ENCODE measurements around the gene ALKBH3.

The ALKBH3 gene

GRCh38 chr11:43935424-43935979 lies 54.9 kb downstream of the ALKBH3 start:
- Histone ChIP-seq H3K9ac (ENCODE audit: low read depth in 1 of 2, low read length in 2 of 2) (no peak overlapping the region), H3K4me3 (ENCODE audit: low read length in 2 of 2) (no peak overlapping the region), H3K9me3 (ENCODE audit: control insufficient read depth in 2 of 2, low read length in 2 of 2) (no peaks in the 10 kb centered on the region), H3K4me1 (ENCODE audit: control insufficient read depth in 2 of 2, insufficient read depth in 2 of 2, low read length in 2 of 2) (no peaks in the 10 kb centered on the region), H3K27me3 (ENCODE audit: control insufficient read depth in 2 of 2, insufficient read depth in 2 of 2, low read length in 2 of 2) (peaks cover 0 to under 1% of the 10 kb centered on the region in 2 donors), H3K36me3 (ENCODE audit: control insufficient read depth in 2 of 2, insufficient read depth in 2 of 2, low read length in 2 of 2) (no peaks in the 10 kb centered on the region), H3K27ac (ENCODE audit: low read depth in 2 of 2, low read length in 2 of 2) (no peak overlapping the region)

GRCh38 chr11:43936076-43936475 lies 55.4 kb downstream of the ALKBH3 start:
- no peaks in the 10 kb centered on the region for H3K4me1 ChIP-seq (ENCODE audit: control insufficient read depth in 2 of 2, insufficient read depth in 2 of 2, low read length in 2 of 2)
- H3K27ac ChIP-seq (ENCODE audit: low read depth in 2 of 2, low read length in 2 of 2): no peak overlapping the region
- peaks cover 0 to 6% of the 10 kb centered on the region in 2 donors for H3K27me3 ChIP-seq (ENCODE audit: control insufficient read depth in 2 of 2, insufficient read depth in 2 of 2, low read length in 2 of 2)
- H3K36me3 ChIP-seq (ENCODE audit: control insufficient read depth in 2 of 2, insufficient read depth in 2 of 2, low read length in 2 of 2): no peaks in the 10 kb centered on the region
- no peak overlapping the region for H3K4me3 ChIP-seq (ENCODE audit: low read length in 2 of 2)
- H3K9me3 ChIP-seq (ENCODE audit: control insufficient read depth in 2 of 2, low read length in 2 of 2): no peaks in the 10 kb centered on the region
- H3K9ac ChIP-seq (ENCODE audit: low read depth in 1 of 2, low read length in 2 of 2): no peak overlapping the region

- Histone ChIP-seq H3K9ac (ENCODE audit: low read depth in 1 of 2, low read length in 2 of 2) (no peak overlapping the region), H3K27ac (ENCODE audit: low read depth in 2 of 2, low read length in 2 of 2) (peak overlapping the region in 1 of 2 donors; percentile 38)
These were observed 57.1 kb downstream of the ALKBH3 start for GRCh38 chr11:43937434-43938411.

GRCh38 chr11:43941257-43941994 lies 60.8 kb downstream of the ALKBH3 start:
- Histone ChIP-seq H3K27ac (ENCODE audit: low read depth in 2 of 2, low read length in 2 of 2) (peak overlapping the region; percentile 16 to 54), H3K36me3 (ENCODE audit: control insufficient read depth in 2 of 2, insufficient read depth in 2 of 2, low read length in 2 of 2) (no peaks in the 10 kb centered on the region), H3K4me3 (ENCODE audit: low read length in 2 of 2) (no peak overlapping the region), H3K9me3 (ENCODE audit: control insufficient read depth in 2 of 2, low read length in 2 of 2) (no peaks in the 10 kb centered on the region), H3K9ac (ENCODE audit: low read depth in 1 of 2, low read length in 2 of 2) (no peak overlapping the region), H3K4me1 (ENCODE audit: control insufficient read depth in 2 of 2, insufficient read depth in 2 of 2, low read length in 2 of 2) (peaks cover 3 to 8% of the 10 kb centered on the region in 2 donors), H3K27me3 (ENCODE audit: control insufficient read depth in 2 of 2, insufficient read depth in 2 of 2, low read length in 2 of 2) (peaks cover 16 to 36% of the 10 kb centered on the region in 2 donors)

More at GRCh38 chr11:43937434-43938411, 57.1 kb downstream of the ALKBH3 start:
- H3K36me3 ChIP-seq (ENCODE audit: control insufficient read depth in 2 of 2, insufficient read depth in 2 of 2, low read length in 2 of 2): no peaks in the 10 kb centered on the region
- H3K9me3 ChIP-seq (ENCODE audit: control insufficient read depth in 2 of 2, low read length in 2 of 2): no peaks in the 10 kb centered on the region
- peaks cover 0 to under 1% of the 10 kb centered on the region in 2 donors for H3K4me1 ChIP-seq (ENCODE audit: control insufficient read depth in 2 of 2, insufficient read depth in 2 of 2, low read length in 2 of 2)
- peaks cover 0 to 13% of the 10 kb centered on the region in 2 donors for H3K27me3 ChIP-seq (ENCODE audit: control insufficient read depth in 2 of 2, insufficient read depth in 2 of 2, low read length in 2 of 2)
- H3K4me3 ChIP-seq (ENCODE audit: low read length in 2 of 2): no peak overlapping the region

GRCh38 chr11:43942662-43943371 lies 62.2 kb downstream of the ALKBH3 start:
- peak overlapping the region; percentile 71 to 77 for H3K27ac ChIP-seq (ENCODE audit: low read depth in 2 of 2, low read length in 2 of 2)
- peak overlapping the region; percentile 66 to 69 for H3K4me3 ChIP-seq (ENCODE audit: low read length in 2 of 2)
- H3K36me3 ChIP-seq (ENCODE audit: control insufficient read depth in 2 of 2, insufficient read depth in 2 of 2, low read length in 2 of 2): no peaks in the 10 kb centered on the region
- H3K27me3 ChIP-seq (ENCODE audit: control insufficient read depth in 2 of 2, insufficient read depth in 2 of 2, low read length in 2 of 2): peaks cover 20 to 41% of the 10 kb centered on the region in 2 donors
- peak overlapping the region in 1 of 2 donors; percentile 65 for H3K9ac ChIP-seq (ENCODE audit: low read depth in 1 of 2, low read length in 2 of 2)
- H3K9me3 ChIP-seq (ENCODE audit: control insufficient read depth in 2 of 2, low read length in 2 of 2): no peaks in the 10 kb centered on the region
- H3K4me1 ChIP-seq (ENCODE audit: control insufficient read depth in 2 of 2, insufficient read depth in 2 of 2, low read length in 2 of 2): peaks cover 3 to 8% of the 10 kb centered on the region in 2 donors

- Histone ChIP-seq H3K36me3 (ENCODE audit: control insufficient read depth in 2 of 2, insufficient read depth in 2 of 2, low read length in 2 of 2) (no peaks in the 10 kb centered on the region), H3K9me3 (ENCODE audit: control insufficient read depth in 2 of 2, low read length in 2 of 2) (no peaks in the 10 kb centered on the region), H3K4me3 (ENCODE audit: low read length in 2 of 2) (peak overlapping the region; percentile 66 to 72), H3K9ac (ENCODE audit: low read depth in 1 of 2, low read length in 2 of 2) (peak overlapping the region; percentile 47 to 65), H3K27ac (ENCODE audit: low read depth in 2 of 2, low read length in 2 of 2) (peak overlapping the region; percentile 71 to 77), H3K4me1 (ENCODE audit: control insufficient read depth in 2 of 2, insufficient read depth in 2 of 2, low read length in 2 of 2) (peaks cover 3 to 8% of the 10 kb centered on the region in 2 donors), H3K27me3 (ENCODE audit: control insufficient read depth in 2 of 2, insufficient read depth in 2 of 2, low read length in 2 of 2) (peaks cover 20 to 41% of the 10 kb centered on the region in 2 donors)
These were observed 62.8 kb downstream of the ALKBH3 start for GRCh38 chr11:43943372-43943930.

- peaks cover 20 to 41% of the 10 kb centered on the region in 2 donors for H3K27me3 ChIP-seq (ENCODE audit: control insufficient read depth in 2 of 2, insufficient read depth in 2 of 2, low read length in 2 of 2)
- H3K4me1 ChIP-seq (ENCODE audit: control insufficient read depth in 2 of 2, insufficient read depth in 2 of 2, low read length in 2 of 2): peaks cover 3 to 8% of the 10 kb centered on the region in 2 donors
- no peaks in the 10 kb centered on the region for H3K36me3 ChIP-seq (ENCODE audit: control insufficient read depth in 2 of 2, insufficient read depth in 2 of 2, low read length in 2 of 2)
- H3K4me3 ChIP-seq (ENCODE audit: low read length in 2 of 2): peak overlapping the region; percentile 66 to 72
- H3K27ac ChIP-seq (ENCODE audit: low read depth in 2 of 2, low read length in 2 of 2): peak overlapping the region; percentile 71 to 77
- peak overlapping the region; percentile 47 to 65 for H3K9ac ChIP-seq (ENCODE audit: low read depth in 1 of 2, low read length in 2 of 2)
- H3K9me3 ChIP-seq (ENCODE audit: control insufficient read depth in 2 of 2, low read length in 2 of 2): no peaks in the 10 kb centered on the region
These were observed 63.5 kb downstream of the ALKBH3 start for GRCh38 chr11:43943931-43944751.

- Histone ChIP-seq H3K36me3 (ENCODE audit: control insufficient read depth in 2 of 2, insufficient read depth in 2 of 2, low read length in 2 of 2) (no peaks in the 10 kb centered on the region), H3K9ac (ENCODE audit: low read depth in 1 of 2, low read length in 2 of 2) (peak overlapping the region; percentile 21 to 26), H3K4me3 (ENCODE audit: low read length in 2 of 2) (peak overlapping the region; percentile 66 to 72), H3K27me3 (ENCODE audit: control insufficient read depth in 2 of 2, insufficient read depth in 2 of 2, low read length in 2 of 2) (peaks cover 20 to 41% of the 10 kb centered on the region in 2 donors), H3K27ac (ENCODE audit: low read depth in 2 of 2, low read length in 2 of 2) (peak overlapping the region; percentile 71 to 77), H3K9me3 (ENCODE audit: control insufficient read depth in 2 of 2, low read length in 2 of 2) (no peaks in the 10 kb centered on the region), H3K4me1 (ENCODE audit: control insufficient read depth in 2 of 2, insufficient read depth in 2 of 2, low read length in 2 of 2) (peaks cover 3 to 8% of the 10 kb centered on the region in 2 donors)
These were observed 64.2 kb downstream of the ALKBH3 start for GRCh38 chr11:43944761-43945311.

All from mucosa of rectum (tissue), 2 donors.